ENCODE results near the gene IER5L.

DNA sequence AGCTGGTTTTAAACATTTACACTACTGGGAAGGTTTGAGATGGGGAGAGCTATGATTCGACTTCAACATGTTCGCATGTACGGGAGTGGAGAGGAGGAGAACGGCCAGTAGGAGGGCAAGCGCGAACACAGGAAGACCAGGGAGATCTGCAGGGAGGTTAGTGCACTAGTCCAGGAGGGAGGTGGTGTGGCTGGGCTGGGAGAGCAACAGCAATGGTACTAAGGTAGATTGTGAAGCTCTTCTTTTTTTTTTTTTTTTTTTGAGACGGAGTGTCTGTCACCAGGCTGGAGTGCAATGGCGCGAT is 16.6 kb downstream of the IER5L start:
- TF ChIP-seq REST (IDR thresholded peaks at IDR 0.05; ENCODE audit: insufficient read depth in 1 of 2, low read depth in 2 of 2, low read length in 2 of 2) (no peak), POLR2AphosphoS5 (IDR thresholded peaks at IDR 0.05; ENCODE audit: low read depth, low read length) (no peak), SIN3A (IDR thresholded peaks at IDR 0.05; ENCODE audit: borderline replicate concordance, insufficient read depth, low read length) (no peak), TAF1 (IDR thresholded peaks at IDR 0.05; ENCODE audit: borderline replicate concordance, insufficient read depth, low read length) (no peak), FOXP2 (optimal IDR thresholded peaks at IDR 0.05; ENCODE audit: borderline replicate concordance, extremely low read depth, extremely low read length, insufficient read depth) (no peak)
